GM18505 (cell line): Measurements from ENCODE around the gene KCNQ5.

Experiments used
- ATAC-seq: cut with Tn5 transposase; IDR thresholded peaks from one replicate; pipeline ENCODE4 v1.9.1; 2021; ENCODE audit not compliant: unreplicated experiment
- POLR2A ChIP-seq: IDR thresholded peaks from 4 replicates; pipeline ENCODE4 v1.6.1; 2011; ENCODE audit warnings: borderline replicate concordance; ENCODE audit not compliant: insufficient read depth, insufficient read length; ENCODE audit errors: extremely low read depth

Gene KCNQ5

GRCh38 chr6:73240730-73241129, 618.9 kb downstream of the KCNQ5 start:
- TF ChIP-seq POLR2A, result no peak
- ATAC-seq, result no peak

- TF ChIP-seq POLR2A, result no peak
- no peak for ATAC-seq
These were observed 620.1 kb downstream of the KCNQ5 start for GRCh38 chr6:73242001-73242400.
